Epithelial cell of prostate (primary cell): ENCODE results near the gene FSIP1.
A peak's percentile ranks its signal among the peaks of the same experiment; 100 is the strongest.

Source experiments
- DNase-seq: peaks from one replicate; pipeline ENCODE4 v3.0.0-alpha.2; 2011; ENCODE audit warnings: low read depth, low spot score
- H3K27ac ChIP-seq: fragments of 450-650 bp; 2 replicates; pipeline ENCODE4 v1.5.1; 2017; ENCODE audit warnings: mild to moderate bottlenecking

The FSIP1 gene

GRCh38 chr15:39729500-39729899, 53.1 kb downstream of the FSIP1 start:
- DNase-seq, result no peak
- no peak overlapping the region for H3K27ac ChIP-seq

GRCh38 chr15:39728845-39729244, 53.8 kb downstream of the FSIP1 start:
- no peak for DNase-seq
- H3K27ac ChIP-seq, result no peak overlapping the region

- DNase-seq, result no peak
- peak overlapping the region; percentile 69 for H3K27ac ChIP-seq
Observed at GRCh38 chr15:39721893-39722292, 60.7 kb downstream of the FSIP1 start.

GRCh38 chr15:39720621-39721611, 61.7 kb downstream of the FSIP1 start:
- H3K27ac ChIP-seq, result peak overlapping the region; percentile 69
- peak; percentile 16 for DNase-seq

GRCh38 chr15:39720081-39720480, 62.6 kb downstream of the FSIP1 start:
- no peak for DNase-seq
- H3K27ac ChIP-seq, result no peak overlapping the region

GRCh38 chr15:39719109-39719508, 63.5 kb downstream of the FSIP1 start:
- DNase-seq, result no peak
- no peak overlapping the region for H3K27ac ChIP-seq

GRCh38 chr15:39717134-39717533, 65.5 kb downstream of the FSIP1 start:
- H3K27ac ChIP-seq, result no peak overlapping the region
- DNase-seq, result no peak

GRCh38 chr15:39714251-39714650, 68.4 kb downstream of the FSIP1 start:
- no peak for DNase-seq

GRCh38 chr15:39713846-39714245, 68.8 kb downstream of the FSIP1 start:
- no peak for DNase-seq
- H3K27ac ChIP-seq, result no peak overlapping the region

More at GRCh38 chr15:39714251-39714650, 68.4 kb downstream of the FSIP1 start:
- H3K27ac ChIP-seq, result no peak overlapping the region

GRCh38 chr15:39710681-39711080, 72.0 kb downstream of the FSIP1 start:
- no peak overlapping the region for H3K27ac ChIP-seq
- no peak for DNase-seq

- H3K27ac ChIP-seq, result no peak overlapping the region
- DNase-seq, result no peak
Observed at GRCh38 chr15:39709941-39710340, 72.7 kb downstream of the FSIP1 start.

GRCh38 chr15:39706206-39706605, 76.4 kb downstream of the FSIP1 start:
- no peak overlapping the region for H3K27ac ChIP-seq
- no peak for DNase-seq

GRCh38 chr15:39704689-39705088, 78.0 kb downstream of the FSIP1 start:
- DNase-seq, result no peak
- H3K27ac ChIP-seq, result no peak overlapping the region

GRCh38 chr15:39704235-39704634, 78.4 kb downstream of the FSIP1 start:
- no peak for DNase-seq
- no peak overlapping the region for H3K27ac ChIP-seq

GRCh38 chr15:39701988-39702387, 80.7 kb downstream of the FSIP1 start:
- DNase-seq, result no peak
- H3K27ac ChIP-seq, result no peak overlapping the region

- no peak for DNase-seq
- H3K27ac ChIP-seq, result no peak overlapping the region
Observed at GRCh38 chr15:39700375-39700700, 82.3 kb downstream of the FSIP1 start.

GRCh38 chr15:39699516-39700374, 82.9 kb downstream of the FSIP1 start:
- no peak overlapping the region for H3K27ac ChIP-seq
- no peak for DNase-seq

GRCh38 chr15:39698444-39699390, 83.9 kb downstream of the FSIP1 start:
- H3K27ac ChIP-seq, result no peak overlapping the region
- no peak for DNase-seq

- no peak for DNase-seq
- no peak overlapping the region for H3K27ac ChIP-seq
Observed at GRCh38 chr15:39697509-39697908, 85.1 kb downstream of the FSIP1 start.

- no peak for DNase-seq
- H3K27ac ChIP-seq, result no peak overlapping the region
Observed at GRCh38 chr15:39695793-39696192, 86.8 kb downstream of the FSIP1 start.
